ENCODE results near the gene ZNF587.

DNA sequence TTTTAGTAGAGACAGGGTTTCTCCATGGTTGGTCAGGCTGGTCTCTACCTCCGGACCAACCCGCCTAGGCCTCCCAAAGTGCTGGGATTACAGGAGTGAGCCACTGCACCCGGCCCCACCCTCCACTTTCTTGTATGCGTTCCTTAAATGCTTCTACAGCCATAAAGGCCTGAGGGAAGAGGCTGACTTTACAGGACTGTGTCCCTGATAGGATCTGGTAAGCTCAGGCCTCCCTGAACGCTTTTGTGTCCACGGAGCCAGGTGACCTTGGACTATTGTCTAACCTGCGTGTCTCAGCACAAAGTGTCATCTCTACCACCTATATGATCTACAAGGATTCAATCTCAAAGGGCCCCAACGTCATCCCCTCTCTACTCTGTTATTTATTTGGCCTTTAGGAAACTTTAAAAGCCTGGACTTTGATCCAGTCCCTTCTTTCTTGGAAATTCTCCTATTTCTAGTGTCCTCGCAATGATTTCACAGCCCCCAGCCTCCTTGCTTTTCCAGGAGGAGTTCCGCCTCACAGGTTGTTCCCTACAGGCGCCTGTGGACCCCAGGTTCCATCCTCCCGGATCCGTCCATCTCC, 35.6 kb upstream of the ZNF587 start:
- TF ChIP-seq, protein P1, sequence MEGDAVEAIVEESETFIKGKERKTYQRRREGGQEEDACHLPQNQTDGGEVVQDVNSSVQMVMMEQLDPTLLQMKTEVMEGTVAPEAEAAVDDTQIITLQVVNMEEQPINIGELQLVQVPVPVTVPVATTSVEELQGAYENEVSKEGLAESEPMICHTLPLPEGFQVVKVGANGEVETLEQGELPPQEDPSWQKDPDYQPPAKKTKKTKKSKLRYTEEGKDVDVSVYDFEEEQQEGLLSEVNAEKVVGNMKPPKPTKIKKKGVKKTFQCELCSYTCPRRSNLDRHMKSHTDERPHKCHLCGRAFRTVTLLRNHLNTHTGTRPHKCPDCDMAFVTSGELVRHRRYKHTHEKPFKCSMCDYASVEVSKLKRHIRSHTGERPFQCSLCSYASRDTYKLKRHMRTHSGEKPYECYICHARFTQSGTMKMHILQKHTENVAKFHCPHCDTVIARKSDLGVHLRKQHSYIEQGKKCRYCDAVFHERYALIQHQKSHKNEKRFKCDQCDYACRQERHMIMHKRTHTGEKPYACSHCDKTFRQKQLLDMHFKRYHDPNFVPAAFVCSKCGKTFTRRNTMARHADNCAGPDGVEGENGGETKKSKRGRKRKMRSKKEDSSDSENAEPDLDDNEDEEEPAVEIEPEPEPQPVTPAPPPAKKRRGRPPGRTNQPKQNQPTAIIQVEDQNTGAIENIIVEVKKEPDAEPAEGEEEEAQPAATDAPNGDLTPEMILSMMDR (IDR thresholded peaks at IDR 0.05) = no peak
- TF ChIP-seq POLR2A (IDR thresholded peaks at IDR 0.05) (no peak), POLR2AphosphoS5 (IDR thresholded peaks at IDR 0.05) (no peak)
